Measurements from ENCODE around the gene CDH13.

Gene CDH13

GRCh38 chr16:83328936-83329335 is 702.2 kb downstream of the CDH13 start:
- DNase-seq, result no peak

GRCh38 chr16:83329441-83329840 is 702.7 kb downstream of the CDH13 start:
- no peak for DNase-seq

- no peak for DNase-seq
Observed at GRCh38 chr16:83330251-83330650, 703.5 kb downstream of the CDH13 start.

- no peak for DNase-seq
Observed at GRCh38 chr16:83335076-83335475, 708.3 kb downstream of the CDH13 start.

GRCh38 chr16:83336603-83337002 is 709.8 kb downstream of the CDH13 start:
- DNase-seq, result no peak

GRCh38 chr16:83338138-83338537 is 711.4 kb downstream of the CDH13 start:
- no peak for DNase-seq

GRCh38 chr16:83338941-83339340 is 712.2 kb downstream of the CDH13 start:
- no peak for DNase-seq

- no peak for DNase-seq
Observed at GRCh38 chr16:83343935-83344366, 717.2 kb downstream of the CDH13 start.

- no peak for DNase-seq
Observed at GRCh38 chr16:83345846-83346640, 719.3 kb downstream of the CDH13 start.

- DNase-seq, result no peak
Observed at GRCh38 chr16:83348991-83349390, 722.2 kb downstream of the CDH13 start.

- no peak for DNase-seq
Observed at GRCh38 chr16:83350481-83350880, 723.7 kb downstream of the CDH13 start.

GRCh38 chr16:83351846-83352245 is 725.1 kb downstream of the CDH13 start:
- no peak for DNase-seq

GRCh38 chr16:83353241-83353640 is 726.5 kb downstream of the CDH13 start:
- no peak for DNase-seq

- no peak for DNase-seq
Observed at GRCh38 chr16:83354015-83354414, 727.2 kb downstream of the CDH13 start.

- DNase-seq, result no peak
Observed at GRCh38 chr16:83355570-83356218, 728.9 kb downstream of the CDH13 start.

- peak in 1 of 2 donors; percentile 1 for DNase-seq
Observed at GRCh38 chr16:83356266-83356665, 729.5 kb downstream of the CDH13 start.

- no peak for DNase-seq
Observed at GRCh38 chr16:83356986-83357385, 730.2 kb downstream of the CDH13 start.

- no peak for DNase-seq
Observed at GRCh38 chr16:83363521-83363920, 736.8 kb downstream of the CDH13 start.

- DNase-seq, result no peak
Observed at GRCh38 chr16:83365166-83365565, 738.4 kb downstream of the CDH13 start.

GRCh38 chr16:83366228-83366627 is 739.5 kb downstream of the CDH13 start:
- DNase-seq, result no peak

- DNase-seq, result no peak
Observed at GRCh38 chr16:83374979-83375378, 748.2 kb downstream of the CDH13 start.

- DNase-seq, result no peak
Observed at GRCh38 chr16:83389751-83390150, 763.0 kb downstream of the CDH13 start.

- no peak for DNase-seq
Observed at GRCh38 chr16:83390759-83391158, 764.0 kb downstream of the CDH13 start.

- no peak for DNase-seq
Observed at GRCh38 chr16:83392743-83393142, 766.0 kb downstream of the CDH13 start.
